OCI-LY1 (cell line): ENCODE results near the gene WNT9A.

Experiments used
- CTCF ChIP-seq: fragments of 200-600 bp; sonication (generic), shearing (Covaris generic); IDR thresholded peaks from 2 replicates; pipeline ENCODE4 v1.5.1; 2017; ENCODE audit warnings: mild to moderate bottlenecking, antibody characterized with exemption, low read length, moderate library complexity, mixed read lengths
- EZH2 ChIP-seq: fragments of 200-600 bp; sonication (generic), shearing (Covaris generic); IDR thresholded peaks from 2 replicates; pipeline ENCODE4 v1.8.0; 2017; ENCODE audit warnings: borderline replicate concordance, mixed run types, mild to moderate bottlenecking, antibody characterized with exemption, low read length, moderate library complexity, mixed read lengths

- TF ChIP-seq EZH2 (no peak), CTCF (no peak)
These were observed 48.6 kb upstream of the WNT9A start for GRCh38 chr1:227996187-227996950.
